T47D (cell line): ENCODE measurements around the gene TPM4.

Experiments
- DNase-seq, 2 experiments: peaks; one replicate each; pipeline versions ENCODE4 v3.0.0 to v3.0.0-alpha.2; 2011 to 2012; ENCODE audit warnings: low read depth in 1 of 2, low spot score in 1 of 2
- JUND ChIP-seq: IDR thresholded peaks from 2 replicates; pipeline ENCODE4 v1.6.1; 2012; ENCODE audit warnings: low read depth
- in situ Hi-C: cut with HindIII; loops from 2 replicates; pipeline ENCODE4 v1.10.0; 2016; ENCODE audit warnings: low sequenced_read_pairs, low pct_unique_long_range_greater_than_20kb

The TPM4 gene

DNA sequence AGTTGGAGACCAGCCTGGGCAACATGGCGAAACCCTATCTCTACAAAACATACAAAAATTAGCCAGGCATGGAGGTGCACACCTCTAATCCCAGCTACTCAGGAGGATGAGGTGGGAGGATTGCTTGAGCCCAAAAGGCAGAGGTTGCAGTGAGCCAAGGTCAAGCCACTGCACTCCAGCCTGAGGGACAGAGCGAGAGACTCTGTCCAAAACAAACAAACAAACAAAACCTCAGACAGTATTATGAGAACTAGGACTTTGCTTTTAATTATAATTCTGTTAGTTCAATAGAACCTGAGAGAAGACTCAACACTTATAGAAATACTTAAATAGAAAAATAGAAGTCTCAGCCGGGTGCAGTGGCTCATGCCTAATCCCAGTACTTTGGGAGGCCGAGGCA lies 31.1 kb upstream of the TPM4 start:
- peak in 1 of 2 experiments; percentile 43 for DNase-seq
- no peak for TF ChIP-seq JUND
- in situ Hi-C loops, result no loop called here

DNA sequence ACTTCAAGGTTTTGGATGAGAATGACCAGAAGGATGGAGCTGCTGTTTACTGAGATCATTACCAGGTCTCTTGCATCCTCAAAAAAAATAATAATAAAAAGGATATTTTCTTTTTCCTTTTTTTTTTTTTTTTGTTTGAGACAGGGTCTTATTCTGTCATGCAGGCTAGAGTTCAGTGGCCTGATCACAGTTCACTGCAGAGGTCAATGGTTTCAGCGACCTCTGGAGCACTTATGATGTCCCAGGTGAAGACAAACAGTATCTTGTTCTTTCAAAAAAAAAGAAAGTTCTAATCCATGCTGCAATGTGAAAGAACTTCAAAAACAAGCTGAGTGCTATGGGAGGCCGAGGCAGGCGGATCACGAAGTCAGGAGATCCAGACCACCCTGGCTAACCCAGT lies 30.4 kb upstream of the TPM4 start:
- DNase-seq, result no peak
- TF ChIP-seq JUND, result no peak
- in situ Hi-C loops, result no loop called here

DNA sequence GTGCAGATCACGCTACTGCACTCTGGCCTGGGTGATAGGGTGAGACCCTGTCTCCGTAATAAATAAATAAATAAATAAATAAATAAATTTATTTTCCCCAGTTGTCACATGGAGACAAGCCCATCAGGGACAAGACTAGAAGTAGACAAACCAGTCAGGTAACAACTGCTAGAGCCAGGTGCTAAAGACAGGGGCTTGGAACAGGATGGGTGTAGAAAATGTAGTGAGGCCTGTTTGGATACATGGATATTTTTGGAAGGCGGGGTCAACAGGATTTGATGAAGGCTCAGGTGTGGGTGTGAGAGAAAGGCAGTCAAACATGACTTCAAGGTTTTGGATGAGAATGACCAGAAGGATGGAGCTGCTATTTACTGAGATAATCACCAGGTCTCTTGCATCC lies 27.7 kb upstream of the TPM4 start:
- in situ Hi-C loops, result no loop called here
- TF ChIP-seq JUND, result no peak
- DNase-seq, result peak in 1 of 2 experiments; percentile 65

DNA sequence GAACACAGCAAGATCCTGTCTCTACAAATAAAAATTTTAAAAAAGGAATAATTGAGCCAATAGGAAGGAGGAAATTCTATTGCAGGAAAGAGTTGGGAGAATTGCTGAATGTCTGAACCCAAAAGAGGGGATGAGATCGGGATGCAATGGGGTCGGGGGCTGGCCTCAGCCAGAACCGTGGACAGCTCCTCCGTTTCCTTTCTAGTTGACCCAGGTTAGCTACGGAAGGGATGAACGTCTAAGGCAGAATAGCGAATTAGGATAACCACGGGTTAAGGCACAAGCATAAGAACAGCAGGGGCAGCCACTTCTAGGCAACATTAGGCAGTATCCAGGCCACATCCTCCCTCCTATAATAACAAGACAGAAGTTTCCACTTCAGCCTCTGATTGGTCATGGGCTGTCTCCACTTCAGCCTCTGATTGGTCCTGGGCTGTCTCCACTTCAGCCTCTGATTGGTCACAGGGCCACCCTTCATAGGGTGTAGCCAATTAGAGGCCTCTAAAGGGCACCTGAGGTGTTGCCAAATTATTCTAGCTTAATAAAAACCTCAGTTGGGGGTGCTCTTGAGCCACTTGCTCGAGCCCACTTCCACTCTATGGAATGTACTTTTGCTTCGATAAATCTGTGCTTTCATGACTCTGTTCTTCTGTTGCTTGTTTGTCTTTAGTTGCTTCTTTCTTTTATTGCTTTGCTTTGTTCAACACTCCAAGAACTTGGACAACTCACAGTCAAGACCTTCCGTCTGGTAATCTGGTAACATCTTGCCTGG lies 24.9 kb upstream of the TPM4 start:
- no peak for DNase-seq
- in situ Hi-C loops, result no loop called here
- TF ChIP-seq JUND, result no peak

DNA sequence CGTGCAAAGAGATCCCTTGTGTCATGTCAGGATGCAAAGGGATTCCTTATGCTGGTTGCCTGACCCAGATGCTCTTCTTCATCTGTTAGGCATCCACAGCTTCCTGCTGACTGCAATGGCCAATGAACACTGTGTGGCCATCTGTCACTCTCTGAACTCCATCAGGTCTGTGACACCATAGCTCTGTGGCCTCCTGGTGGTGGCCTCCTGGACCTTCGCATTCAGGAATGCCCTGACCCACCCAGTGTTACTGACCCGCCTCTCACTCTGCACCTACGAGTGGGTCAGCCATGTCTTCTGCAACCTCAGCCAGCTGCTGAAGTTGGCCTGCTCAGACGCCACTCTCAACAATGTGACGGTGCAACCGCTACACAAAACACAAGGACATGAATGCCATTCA lies 23.9 kb upstream of the TPM4 start:
- no peak for DNase-seq
- no peak for TF ChIP-seq JUND
- in situ Hi-C loops, result no loop called here

DNA sequence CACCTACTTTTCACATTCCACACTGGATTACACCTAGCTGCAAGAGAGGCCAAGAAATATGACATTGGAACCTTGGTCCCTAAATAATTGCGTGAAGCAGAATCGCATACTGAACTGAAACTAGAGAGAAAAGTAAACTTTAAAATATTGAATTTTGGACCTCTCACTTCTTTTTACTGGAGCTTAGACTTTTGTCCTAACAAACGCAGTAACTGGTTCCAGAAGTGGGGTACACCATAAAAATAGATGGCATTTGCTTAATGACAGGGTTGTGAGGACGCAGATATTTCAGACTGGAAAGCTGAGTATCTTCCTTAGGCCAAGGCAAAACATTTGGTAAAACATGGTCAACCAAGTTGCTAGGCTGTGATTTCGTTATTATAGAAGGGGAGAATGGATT lies 19.2 kb upstream of the TPM4 start:
- TF ChIP-seq JUND, result no peak
- in situ Hi-C loops, result no loop called here
- no peak for DNase-seq

DNA sequence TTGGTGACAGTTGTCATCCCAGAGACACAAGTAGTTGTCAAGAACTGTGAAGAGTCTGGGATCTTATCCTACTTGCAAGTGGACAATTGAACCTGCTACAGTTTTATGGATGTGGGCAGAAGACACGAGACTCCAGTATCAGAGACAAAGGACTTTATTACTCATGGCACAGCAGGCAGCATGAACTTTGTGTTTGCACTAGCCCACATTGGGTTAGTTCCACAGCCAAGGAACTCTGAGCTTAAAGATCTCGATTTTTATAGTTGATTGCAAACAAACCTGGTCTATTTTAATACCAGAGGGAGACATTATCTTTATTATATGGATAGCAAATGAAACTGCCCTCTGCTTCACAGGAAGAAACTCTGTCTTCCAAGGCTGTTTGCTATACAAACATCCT lies 16.0 kb upstream of the TPM4 start:
- no peak for DNase-seq
- no peak for TF ChIP-seq JUND
- in situ Hi-C loops, result no loop called here

DNA sequence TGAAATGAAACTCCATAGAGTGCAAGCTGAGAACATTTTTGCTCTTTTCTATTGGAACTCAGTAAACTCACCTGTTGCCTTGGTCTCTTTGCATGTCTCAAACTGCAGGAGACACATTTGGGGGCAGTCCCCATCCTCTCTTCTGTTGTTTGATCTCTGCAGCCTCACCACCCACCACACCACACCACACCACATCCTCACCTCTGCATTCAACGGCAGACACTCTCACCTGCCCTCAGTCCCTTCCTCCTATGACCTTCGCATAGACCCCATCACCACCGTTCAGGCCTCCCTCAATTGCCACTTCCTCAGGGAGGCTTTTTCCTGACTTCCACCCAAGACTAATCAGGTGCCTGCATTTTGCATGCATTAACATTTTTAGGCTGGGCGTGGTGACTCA lies 14.4 kb upstream of the TPM4 start:
- TF ChIP-seq JUND, result no peak
- no peak for DNase-seq
- in situ Hi-C loops, result no loop called here

DNA sequence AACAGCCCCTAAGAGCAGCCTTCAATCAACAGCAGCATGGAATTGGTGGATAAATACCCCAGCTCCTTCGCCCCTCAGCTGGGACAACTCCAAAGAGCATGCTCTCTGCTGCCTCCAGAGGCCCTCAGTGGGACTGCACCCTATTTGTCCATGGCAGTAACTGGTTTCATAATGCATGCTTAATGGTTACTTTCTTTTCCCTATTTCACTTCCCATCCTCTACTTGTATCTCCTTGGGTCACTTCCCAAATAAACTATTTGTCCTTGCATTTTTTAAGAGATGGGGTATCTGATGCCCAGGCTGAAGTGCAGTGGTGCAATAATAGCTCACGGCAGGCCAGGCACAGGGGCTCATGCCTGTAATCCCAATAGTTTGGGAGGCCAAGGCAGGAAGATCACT lies 13.5 kb upstream of the TPM4 start:
- peak; percentile 35 to 54 for DNase-seq
- in situ Hi-C loops, result no loop called here
- TF ChIP-seq JUND, result no peak

DNA sequence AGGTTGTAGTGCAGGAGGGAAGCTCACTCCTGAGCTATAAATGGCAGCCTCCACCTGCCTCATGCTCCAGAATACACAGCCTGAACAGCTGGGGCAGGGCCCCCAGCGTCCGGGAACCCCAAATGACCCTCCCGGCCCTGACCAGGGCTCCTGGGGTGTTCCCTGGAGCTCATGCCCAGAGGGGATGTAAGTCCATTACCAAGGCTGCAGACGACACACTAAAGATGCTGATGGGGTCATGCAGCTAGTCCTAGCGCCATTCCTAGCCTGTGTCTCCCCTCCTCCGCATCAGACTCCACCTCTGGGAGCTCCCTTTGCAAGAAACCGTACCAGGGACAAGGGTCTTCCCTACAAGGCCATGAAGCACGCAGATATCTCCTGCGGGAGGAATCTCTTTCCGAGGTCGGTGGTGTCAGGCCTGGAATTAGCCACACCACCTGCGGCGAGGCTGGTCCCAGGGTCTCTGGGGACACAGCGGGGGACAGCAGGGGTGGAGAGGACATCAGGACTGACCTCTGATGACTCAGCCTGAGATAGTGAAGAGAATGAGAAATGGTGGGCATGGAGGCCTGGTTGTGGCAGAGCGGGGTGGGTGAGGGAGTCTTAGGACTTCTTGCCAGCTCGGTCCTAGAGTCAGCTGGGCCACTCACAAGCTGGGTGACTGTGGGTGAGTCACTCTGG lies 11.9 kb upstream of the TPM4 start:
- TF ChIP-seq JUND, result no peak
- in situ Hi-C loops, result no loop called here
- DNase-seq, result no peak

DNA sequence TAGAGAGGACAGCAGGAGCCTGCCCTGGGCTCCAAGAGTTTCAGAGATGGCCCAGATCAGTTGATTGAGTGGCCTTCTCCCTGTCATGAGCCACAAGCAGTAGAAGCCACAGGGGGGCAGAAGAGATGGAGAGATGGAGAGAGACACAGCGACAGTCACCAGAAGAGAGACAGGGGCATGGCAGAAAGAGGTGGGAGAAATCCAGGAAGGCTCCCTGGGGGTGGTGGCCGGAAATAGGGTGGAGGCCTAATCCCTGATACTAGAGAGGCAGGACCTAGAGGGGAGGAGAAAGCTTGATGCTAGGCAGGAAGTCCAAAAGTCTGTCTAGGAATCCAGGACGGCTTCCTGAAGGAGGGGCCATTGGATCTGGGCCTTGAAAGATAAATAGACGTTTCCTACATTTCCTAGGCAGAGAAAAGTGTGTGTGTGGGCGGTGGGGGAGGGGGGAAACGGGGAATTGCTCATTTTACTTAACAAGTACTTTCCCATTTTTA lies 9.6 kb upstream of the TPM4 start:
- DNase-seq, result peak in 1 of 2 experiments; percentile 76
- in situ Hi-C loops, result no loop called here

DNA sequence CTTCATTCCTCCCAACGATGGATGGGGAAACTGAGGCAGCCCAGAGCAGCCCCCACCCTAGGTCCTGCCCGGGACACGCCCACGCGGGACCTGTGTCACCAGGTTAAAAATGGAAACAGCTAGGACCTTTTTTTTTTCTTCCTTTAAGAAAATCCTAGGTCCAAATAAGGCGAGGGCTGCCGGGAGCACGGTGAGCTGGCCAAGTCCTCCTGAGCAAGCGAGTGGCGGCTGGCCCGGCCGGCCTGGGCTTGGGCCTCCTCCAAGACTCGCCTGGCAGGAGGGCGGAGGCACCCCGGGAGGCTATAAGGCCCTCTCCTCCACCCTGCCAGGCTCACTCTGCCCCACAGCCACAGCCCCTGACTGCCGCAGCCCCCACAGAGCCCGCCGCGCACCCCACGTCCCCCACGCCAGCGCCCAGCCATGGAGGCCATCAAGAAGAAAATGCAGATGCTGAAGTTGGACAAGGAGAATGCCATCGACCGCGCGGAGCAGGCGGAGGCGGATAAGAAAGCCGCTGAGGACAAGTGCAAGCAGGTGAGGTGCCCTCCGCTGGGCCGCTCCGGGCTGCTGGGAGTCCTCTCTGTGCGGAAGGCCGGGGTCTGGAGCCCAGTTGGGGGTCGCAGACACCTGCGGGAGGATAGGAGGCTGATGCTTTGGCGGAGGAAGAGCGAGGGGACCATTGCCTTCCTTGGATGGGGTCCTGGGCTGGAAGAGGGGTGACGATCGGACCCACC lies 8.9 kb upstream of the TPM4 start:
- no peak for TF ChIP-seq JUND
- peak; percentile 38 to 44 for DNase-seq

More for the DNA sequence above, 9.6 kb upstream of the TPM4 start:
- TF ChIP-seq JUND, result no peak

More for the DNA sequence above, 8.9 kb upstream of the TPM4 start:
- in situ Hi-C loops, result no loop called here
